CD4-positive, alpha-beta T cell treated with Interleukin-17A for 4 hours (primary cell): ENCODE data around the gene LEKR1.
"Not testable (repeated sequence)": the region's sequence is repeated elsewhere in the genome, so short reads cannot be mapped to it uniquely, and the experiment has no call there.

Source experiments
- DNase-seq: peaks from one replicate; pipeline ENCODE4 v3.0.0-alpha.2; 2020; ENCODE audit warnings: mixed read lengths

LEKR1 gene

DNA sequence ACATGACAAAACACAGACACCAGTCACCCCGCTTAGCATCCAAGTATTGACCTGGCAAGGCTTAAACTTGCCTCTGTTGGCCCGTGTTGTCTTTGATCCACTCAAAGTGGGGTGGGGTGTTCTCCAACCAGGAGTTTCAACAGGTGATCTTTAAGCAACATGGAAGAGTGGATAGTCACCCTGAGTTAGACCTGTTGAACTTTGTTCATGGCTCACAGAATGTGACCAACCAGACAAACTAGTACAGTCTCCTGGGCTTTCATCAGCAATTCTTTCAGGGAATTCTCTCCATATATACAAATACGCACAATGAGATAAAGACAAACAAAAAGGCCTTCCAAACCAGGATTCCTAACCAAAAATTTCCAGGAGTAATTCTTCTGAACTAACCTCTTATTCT, 11.9 kb downstream of the LEKR1 start:
- no peak for DNase-seq

DNA sequence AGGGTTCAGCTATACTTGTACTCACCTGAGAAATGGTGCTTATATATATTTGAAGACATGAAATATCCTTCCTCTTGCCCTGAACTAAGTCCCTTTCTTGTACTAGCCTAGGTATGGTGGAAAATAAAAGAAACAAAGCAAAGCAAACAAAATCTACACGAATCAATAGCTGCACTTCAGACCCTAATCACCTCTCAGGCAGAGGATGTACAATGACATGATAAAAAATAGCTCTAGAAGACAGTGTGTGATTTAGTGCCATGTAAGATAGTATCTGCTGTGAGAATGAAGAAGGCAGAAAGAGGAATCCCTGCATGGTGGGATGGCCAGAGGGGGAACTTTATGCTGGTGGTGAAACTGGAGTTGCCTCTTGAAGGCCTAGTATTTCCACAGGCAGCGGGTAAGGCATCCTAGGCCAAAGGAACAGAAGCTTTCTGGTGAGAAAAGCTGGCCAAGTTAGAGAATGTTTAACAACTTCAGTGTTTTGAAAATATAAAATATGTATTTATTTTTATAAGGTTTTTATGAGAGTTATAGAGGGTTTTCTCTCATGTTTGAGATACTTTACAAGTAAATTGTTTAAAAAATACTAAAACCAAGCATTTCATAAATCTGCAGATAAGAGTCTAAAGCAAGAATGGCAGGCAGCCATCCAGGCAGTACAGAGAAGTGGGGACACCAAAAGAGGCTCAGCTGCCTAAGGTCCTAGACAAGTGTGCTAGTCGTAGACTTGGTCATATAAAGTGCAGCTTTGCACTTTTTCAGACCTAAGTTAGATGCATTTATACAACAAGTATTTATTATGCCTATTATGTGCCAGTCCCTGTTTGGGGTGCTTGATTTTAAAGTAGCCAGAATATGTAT, 14.9 kb downstream of the LEKR1 start:
- DNase-seq, result no peak

- DNase-seq, result no peak
Measured at GRCh38 chr3:156843071-156843808, 17.1 kb downstream of the LEKR1 start.

DNA sequence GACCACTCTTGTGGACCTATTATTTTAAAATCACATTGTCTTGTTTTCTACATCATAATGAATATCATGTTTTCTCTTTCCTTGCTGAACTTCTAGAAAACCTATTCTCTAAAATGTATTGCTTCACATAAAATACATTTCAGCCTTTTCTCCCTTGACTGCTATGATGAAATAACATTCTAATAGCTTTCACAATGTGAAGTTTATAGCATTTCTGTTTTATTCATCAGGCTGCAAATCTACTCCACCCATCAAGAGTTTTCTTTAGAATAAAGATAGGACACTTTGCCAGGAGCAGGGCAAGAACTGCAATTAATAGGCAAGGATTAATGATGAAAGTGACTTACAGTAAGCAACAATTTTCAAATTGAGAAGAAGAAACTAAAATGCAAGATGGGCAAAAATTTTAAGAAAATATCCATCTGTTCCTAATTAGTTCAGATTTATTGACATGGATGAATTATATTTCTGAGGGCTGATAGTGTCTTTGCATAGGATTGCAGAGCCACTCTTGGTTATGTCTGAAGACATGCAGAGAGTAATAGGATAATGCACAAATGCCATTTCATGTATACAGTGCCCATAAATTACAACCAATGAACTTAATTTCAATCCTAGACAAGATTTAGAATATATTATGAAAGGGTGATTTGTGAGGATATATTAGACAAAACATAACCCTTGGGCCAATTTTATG, 21.7 kb downstream of the LEKR1 start:
- DNase-seq, result no peak

DNA sequence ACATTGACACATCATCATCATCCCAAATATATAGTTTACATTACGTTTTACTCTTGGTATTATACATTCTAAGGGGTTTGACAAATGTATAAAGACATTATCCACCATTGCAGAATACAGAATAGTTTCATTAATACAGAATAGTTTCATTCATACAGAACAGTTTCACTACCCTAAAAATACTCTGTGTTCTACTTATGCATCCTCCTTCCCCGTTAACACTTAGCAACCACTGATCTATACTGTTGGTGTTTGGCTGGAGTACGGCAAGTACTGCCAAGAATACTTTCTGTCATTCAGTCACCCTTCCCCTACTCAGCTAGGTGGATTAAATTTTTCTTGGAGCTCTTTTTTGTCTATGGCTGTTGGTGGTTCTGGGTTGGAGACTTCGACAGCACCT, 33.4 kb downstream of the LEKR1 start:
- DNase-seq, result no peak

DNA sequence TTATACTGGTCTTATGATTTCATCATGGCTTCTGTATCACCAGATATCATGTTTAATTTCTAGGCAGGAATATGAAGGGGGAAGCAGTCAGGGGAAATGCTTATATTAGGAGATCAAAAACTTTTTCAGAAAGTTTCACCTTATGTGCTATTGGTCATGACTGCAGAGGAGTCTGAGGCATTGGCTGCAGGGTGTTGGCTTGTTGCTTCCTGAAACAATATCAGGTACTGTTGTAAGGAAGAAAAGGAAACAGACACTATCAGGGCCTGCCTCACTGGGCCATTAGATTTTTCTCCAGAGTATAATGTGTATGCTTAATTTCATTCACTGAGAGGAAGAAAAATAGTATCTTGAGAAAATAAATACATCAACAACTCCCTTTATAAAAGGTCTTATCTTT, 34.7 kb downstream of the LEKR1 start:
- no peak for DNase-seq

- DNase-seq, result no peak
Measured at GRCh38 chr3:156862338-156862737, 36.2 kb downstream of the LEKR1 start.

GRCh38 chr3:156865732-156866131, 39.6 kb downstream of the LEKR1 start:
- DNase-seq, result no peak

- no peak for DNase-seq
Measured at GRCh38 chr3:156867174-156867573, 41.0 kb downstream of the LEKR1 start.

DNA sequence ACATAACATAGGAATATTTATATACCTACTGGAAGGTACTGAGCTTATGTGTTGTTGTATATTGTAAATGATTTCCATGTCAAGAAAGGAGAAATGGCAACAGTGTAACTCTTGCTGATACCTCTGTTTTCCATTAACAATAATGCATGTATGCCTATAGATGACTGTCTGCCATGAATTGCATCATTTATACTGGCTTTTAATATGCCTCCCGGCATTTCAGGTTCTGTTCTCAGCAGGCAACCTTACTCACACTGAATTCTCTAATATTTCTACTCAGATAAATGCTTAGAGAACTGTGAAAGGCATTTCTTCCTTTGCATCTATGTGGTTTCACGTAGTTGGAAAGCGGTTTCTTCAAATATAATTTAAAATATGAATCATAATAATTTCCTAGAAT, 41.8 kb downstream of the LEKR1 start:
- DNase-seq, result no peak

DNA sequence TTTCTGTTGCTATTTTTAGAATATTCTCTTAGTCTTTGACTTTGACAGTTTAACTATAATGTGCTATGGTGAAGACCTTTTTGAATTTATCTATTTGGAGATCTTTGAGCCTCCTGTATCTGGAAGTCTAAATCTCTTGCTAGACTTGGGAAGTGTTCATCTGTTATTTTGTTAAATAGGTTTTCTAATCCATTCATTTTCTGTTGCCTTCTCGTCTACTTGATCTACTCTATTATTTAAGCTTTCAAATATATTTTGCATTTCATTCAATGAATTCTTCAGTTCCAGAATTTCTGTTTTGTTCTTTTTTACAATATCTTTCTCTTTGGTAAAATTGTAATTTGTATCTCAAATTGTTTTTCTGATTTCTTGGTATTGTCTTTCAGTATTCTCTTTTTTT, 47.8 kb downstream of the LEKR1 start:
- DNase-seq, result no peak

DNA sequence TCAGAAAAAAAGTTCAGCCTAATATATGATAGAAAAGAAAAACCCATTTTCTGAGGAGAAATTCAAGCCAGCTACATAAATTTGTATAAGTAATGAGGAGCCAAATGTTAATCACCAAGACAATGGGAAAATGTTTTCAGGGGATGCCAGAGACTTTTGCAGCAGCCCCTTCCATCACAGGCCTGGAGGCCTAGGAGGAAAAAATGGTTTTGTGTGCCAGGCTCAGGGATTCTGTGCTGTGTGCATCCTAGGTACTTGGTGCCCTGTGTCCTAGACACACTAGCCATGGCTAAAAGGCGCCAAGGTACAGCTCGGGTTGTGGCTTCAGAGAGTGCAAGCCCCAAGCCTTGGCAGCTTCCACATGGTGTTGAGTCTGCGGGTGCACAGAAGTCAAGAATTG, 53.3 kb downstream of the LEKR1 start:
- DNase-seq, result not testable (repeated sequence)

- no peak for DNase-seq
Measured at GRCh38 chr3:156885761-156886160, 59.6 kb downstream of the LEKR1 start.

DNA sequence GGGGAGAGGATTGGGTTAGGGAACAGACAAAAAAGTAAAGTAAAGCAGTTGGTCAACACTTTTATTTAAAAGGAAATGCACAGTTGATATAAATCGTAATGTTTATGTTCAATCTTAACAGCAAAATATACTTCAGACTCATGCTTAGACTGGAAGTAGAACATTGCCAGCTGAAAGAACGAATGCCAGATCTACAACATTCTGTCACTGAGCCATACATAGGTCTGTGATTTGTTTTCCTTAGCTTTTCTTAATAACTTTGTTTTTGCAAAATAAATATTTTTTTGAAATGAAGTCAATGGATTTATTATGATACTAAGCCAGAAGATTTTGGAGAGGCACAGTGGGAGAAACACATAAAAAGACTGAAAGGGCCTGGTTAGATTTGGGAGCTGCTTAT, 62.0 kb downstream of the LEKR1 start:
- DNase-seq, result no peak

DNA sequence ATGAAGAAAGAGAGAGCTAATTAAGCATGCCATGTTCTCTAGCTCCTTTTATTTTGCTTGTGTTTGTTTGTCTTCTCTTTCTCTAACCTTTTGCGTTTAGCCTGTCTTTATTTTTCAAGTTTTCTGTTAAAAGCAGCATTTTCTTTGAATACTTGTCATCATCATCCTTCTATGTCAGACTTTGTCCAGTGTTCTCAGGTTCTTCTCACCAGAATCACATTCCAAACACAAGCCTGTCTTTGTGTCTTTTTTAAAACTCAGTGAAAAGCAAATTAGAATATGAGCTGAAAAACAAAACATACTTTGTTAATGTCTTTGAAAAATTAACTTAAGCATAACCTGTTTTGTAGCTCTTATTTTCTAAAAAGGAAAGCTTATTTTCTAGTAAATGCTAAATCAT, 62.4 kb downstream of the LEKR1 start:
- DNase-seq, result no peak

DNA sequence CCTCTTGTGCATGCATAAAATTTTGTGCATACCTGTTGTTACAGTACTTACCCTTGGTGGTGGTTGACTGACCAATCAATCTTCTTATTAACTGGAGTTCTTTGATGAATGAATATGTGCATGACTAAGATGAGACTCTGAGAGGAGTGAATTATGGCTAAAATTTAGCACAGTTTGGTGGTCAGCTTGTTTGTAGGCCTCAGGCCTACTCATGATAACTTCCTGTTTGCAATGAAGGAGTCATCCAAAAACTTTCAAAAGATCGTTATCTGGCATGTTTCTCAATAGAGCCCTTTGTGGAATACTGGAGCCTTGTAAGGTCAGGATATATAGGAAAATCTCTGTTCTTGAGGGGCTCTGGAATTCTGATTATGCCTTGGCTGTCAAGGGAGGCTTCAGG, 66.5 kb downstream of the LEKR1 start:
- DNase-seq, result no peak

- DNase-seq, result not testable (repeated sequence)
Measured at GRCh38 chr3:156895374-156895773, 69.2 kb downstream of the LEKR1 start.

GRCh38 chr3:156897851-156898250, 71.7 kb downstream of the LEKR1 start:
- not testable (repeated sequence) for DNase-seq

GRCh38 chr3:156898296-156898880, 72.2 kb downstream of the LEKR1 start:
- DNase-seq, result no peak

- DNase-seq, result no peak
Measured at GRCh38 chr3:156899951-156900350, 73.8 kb downstream of the LEKR1 start.

DNA sequence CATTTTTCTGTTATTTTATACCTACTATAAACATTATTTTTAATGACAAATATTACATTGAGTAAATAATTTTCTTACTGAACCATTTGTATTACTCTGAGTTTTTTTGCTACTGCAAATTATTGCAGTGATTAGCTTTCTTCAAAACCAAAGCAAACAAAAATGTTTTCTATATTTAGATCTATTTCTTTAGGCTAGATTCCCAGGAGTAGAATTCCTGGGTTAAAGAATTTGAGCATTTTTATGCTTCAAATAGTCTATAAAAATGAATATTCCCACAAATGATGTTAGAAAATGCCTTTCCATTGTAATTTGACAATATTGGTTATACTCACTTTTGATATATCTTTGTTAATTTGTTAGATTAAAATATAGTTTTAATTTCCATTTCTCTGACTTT, 76.8 kb downstream of the LEKR1 start:
- DNase-seq, result no peak

GRCh38 chr3:156906275-156906674, 80.1 kb downstream of the LEKR1 start:
- DNase-seq, result no peak

- no peak for DNase-seq
Measured at GRCh38 chr3:156908398-156908797, 82.2 kb downstream of the LEKR1 start.
